Activated CD8-positive, alpha-beta memory T cell treated with anti-CD3 and anti-CD28 coated beads for 48 hours (primary cell): ENCODE data around the gene SHISAL2A.

Experiments used
- DNase-seq, 3 experiments: peaks; one replicate each; pipeline ENCODE4 v3.0.0-alpha.2; 2020; ENCODE audit warnings: low read depth in 2 of 3, low spot score in 2 of 3

Gene SHISAL2A

GRCh38 chr1:52658795-52659194 is 25.8 kb downstream of the SHISAL2A start:
- DNase-seq = no peak

- peak in 1 of 3 experiments; percentile 6 for DNase-seq
Observed at GRCh38 chr1:52659356-52659755, 26.4 kb downstream of the SHISAL2A start.

- no peak for DNase-seq
Observed at GRCh38 chr1:52659851-52660596, 27.1 kb downstream of the SHISAL2A start.

- no peak for DNase-seq
Observed at GRCh38 chr1:52660807-52661206, 27.8 kb downstream of the SHISAL2A start.

GRCh38 chr1:52662645-52663313 is 29.8 kb downstream of the SHISAL2A start:
- DNase-seq = no peak

- no peak for DNase-seq
Observed at GRCh38 chr1:52663716-52664115, 30.7 kb downstream of the SHISAL2A start.

GRCh38 chr1:52665006-52665941 is 32.3 kb downstream of the SHISAL2A start:
- no peak for DNase-seq

GRCh38 chr1:52667290-52667689 is 34.3 kb downstream of the SHISAL2A start:
- no peak for DNase-seq

GRCh38 chr1:52667984-52668383 is 35.0 kb downstream of the SHISAL2A start:
- no peak for DNase-seq

GRCh38 chr1:52668711-52669110 is 35.7 kb downstream of the SHISAL2A start:
- DNase-seq = no peak

GRCh38 chr1:52669696-52670095 is 36.7 kb downstream of the SHISAL2A start:
- no peak for DNase-seq

GRCh38 chr1:52670604-52671003 is 37.6 kb downstream of the SHISAL2A start:
- DNase-seq = no peak

GRCh38 chr1:52672946-52673345 is 40.0 kb downstream of the SHISAL2A start:
- no peak for DNase-seq

GRCh38 chr1:52673513-52673912 is 40.5 kb downstream of the SHISAL2A start:
- DNase-seq = no peak

- no peak for DNase-seq
Observed at GRCh38 chr1:52674497-52675384, 41.8 kb downstream of the SHISAL2A start.

- DNase-seq = no peak
Observed at GRCh38 chr1:52676249-52676903, 43.4 kb downstream of the SHISAL2A start.

- no peak for DNase-seq
Observed at GRCh38 chr1:52677076-52677806, 44.3 kb downstream of the SHISAL2A start.

- no peak for DNase-seq
Observed at GRCh38 chr1:52679048-52679447, 46.1 kb downstream of the SHISAL2A start.

GRCh38 chr1:52679498-52679897 is 46.5 kb downstream of the SHISAL2A start:
- DNase-seq = no peak
